DND-41 (cell line): ENCODE measurements around the gene CXCR5.

ENCODE experiments used
- CTCF ChIP-seq: IDR thresholded peaks from 2 replicates; pipeline ENCODE4 v1.5.1; 2012; ENCODE audit warnings: borderline replicate concordance, low read length, moderate library complexity, mild to moderate bottlenecking; ENCODE audit not compliant: poor library complexity, severe bottlenecking; ENCODE audit errors: extremely low read depth
- EZH2 ChIP-seq: IDR thresholded peaks from 3 replicates; pipeline ENCODE4 v1.6.1; 2012; ENCODE audit warnings: borderline replicate concordance, low read depth, mild to moderate bottlenecking, moderate library complexity, low read length, inconsistent platforms; ENCODE audit not compliant: severe bottlenecking

- TF ChIP-seq CTCF (no peak), EZH2 (no peak)
Measured at GRCh38 chr11:118939404-118939915, 55.8 kb downstream of the CXCR5 start.
